Panc1 (cell line): ENCODE results near the gene PAQR4.

Experiments used
- CTCF ChIP-seq: fragments of 450-650 bp; IDR thresholded peaks from 2 replicates; pipeline ENCODE4 v1.5.1; 2017; ENCODE audit warnings: mild to moderate bottlenecking
- POLR2AphosphoS5 ChIP-seq: IDR thresholded peaks from 2 replicates; pipeline ENCODE4 v1.6.1; 2012; ENCODE audit warnings: mild to moderate bottlenecking, low read depth, low read length, moderate library complexity
- SIN3A ChIP-seq: IDR thresholded peaks from 2 replicates; pipeline ENCODE4 v1.6.1; 2012; ENCODE audit warnings: low read depth, mild to moderate bottlenecking, low read length, moderate library complexity, borderline replicate concordance; ENCODE audit not compliant: insufficient read depth

DNA sequence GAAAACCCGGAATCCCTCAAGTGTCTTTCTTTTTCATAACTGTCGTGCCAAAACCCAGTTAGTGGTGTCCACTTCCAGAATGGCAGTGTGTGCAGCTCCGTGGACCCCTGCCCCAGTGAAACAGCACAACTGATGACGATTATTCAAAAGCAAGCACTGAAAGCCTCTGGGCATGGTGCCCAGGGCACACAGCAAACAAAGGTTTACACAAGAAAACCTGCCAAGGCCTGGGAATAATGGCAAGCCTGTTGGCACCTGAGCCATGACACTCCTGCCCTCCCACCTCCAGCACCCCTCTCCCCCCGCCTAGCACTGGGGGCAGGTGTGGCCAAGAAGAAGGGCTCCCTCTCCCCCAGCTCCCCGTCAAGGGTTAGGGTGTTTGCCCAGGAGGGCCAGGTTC, 8.3 kb downstream of the PAQR4 start:
- no peak for TF ChIP-seq CTCF
- TF ChIP-seq SIN3A = no peak
- TF ChIP-seq POLR2AphosphoS5 = no peak
